HK-2 (cell line): ENCODE data around the gene AIG1.
"Not testable (repeated sequence)": the region's sequence is repeated elsewhere in the genome, so short reads cannot be mapped to it uniquely, and the experiment has no call there.

Experiments used
- DNase-seq: peaks from one replicate; pipeline ENCODE4 v3.0.0-alpha.2; 2018; ENCODE audit not compliant: unreplicated experiment

Gene AIG1

GRCh38 chr6:143060806-143061596 lies at the start of gene AIG1:
TSS of gene AIG1 (plus strand) at chr6:143060889. CDS start at chr6:143060926, 37 bp downstream.
- DNase-seq: peak; percentile 78

- DNase-seq: no peak
Measured at GRCh38 chr6:143014764-143015163, 45.9 kb upstream of the AIG1 start.

- no peak for DNase-seq
Measured at GRCh38 chr6:143015300-143015706, 45.4 kb upstream of the AIG1 start.

- DNase-seq: no peak
Measured at GRCh38 chr6:143018955-143019354, 41.7 kb upstream of the AIG1 start.

- DNase-seq: not testable (repeated sequence)
Measured at GRCh38 chr6:143020862-143021261, 39.8 kb upstream of the AIG1 start.

GRCh38 chr6:143021543-143021942 lies 39.1 kb upstream of the AIG1 start:
- no peak for DNase-seq

GRCh38 chr6:143022587-143022986 lies 38.1 kb upstream of the AIG1 start:
- no peak for DNase-seq

- no peak for DNase-seq
Measured at GRCh38 chr6:143023695-143024094, 37.0 kb upstream of the AIG1 start.

- no peak for DNase-seq
Measured at GRCh38 chr6:143024977-143025376, 35.7 kb upstream of the AIG1 start.

GRCh38 chr6:143026696-143027449 lies 33.8 kb upstream of the AIG1 start:
- DNase-seq: peak; percentile 6

- no peak for DNase-seq
Measured at GRCh38 chr6:143034689-143035334, 25.9 kb upstream of the AIG1 start.

GRCh38 chr6:143037470-143037869 lies 23.2 kb upstream of the AIG1 start:
- no peak for DNase-seq

GRCh38 chr6:143038833-143039232 lies 21.9 kb upstream of the AIG1 start:
- DNase-seq: no peak

GRCh38 chr6:143039548-143039947 lies 21.1 kb upstream of the AIG1 start:
- DNase-seq: no peak

- DNase-seq: no peak
Measured at GRCh38 chr6:143040018-143040417, 20.7 kb upstream of the AIG1 start.

GRCh38 chr6:143044345-143044744 lies 16.3 kb upstream of the AIG1 start:
- DNase-seq: not testable (repeated sequence)

- no peak for DNase-seq
Measured at GRCh38 chr6:143049611-143050010, 11.1 kb upstream of the AIG1 start.

- no peak for DNase-seq
Measured at GRCh38 chr6:143050509-143050908, 10.2 kb upstream of the AIG1 start.

GRCh38 chr6:143052282-143052681 lies 8.4 kb upstream of the AIG1 start:
- DNase-seq: no peak

- DNase-seq: no peak
Measured at GRCh38 chr6:143053856-143054255, 6.8 kb upstream of the AIG1 start.

- no peak for DNase-seq
Measured at GRCh38 chr6:143054329-143054728, 6.4 kb upstream of the AIG1 start.

GRCh38 chr6:143055213-143055612 lies 5.5 kb upstream of the AIG1 start:
- DNase-seq: no peak

GRCh38 chr6:143055891-143056290 lies 4.8 kb upstream of the AIG1 start:
- no peak for DNase-seq
